HG02678 (cell line): ENCODE data around the gene DDX41.
A peak's percentile ranks its signal among the peaks of the same experiment; 100 is the strongest.

Experiments used
- ATAC-seq: cut with Tn5 transposase; IDR thresholded peaks from one replicate; pipeline ENCODE4 v1.9.1; 2021; ENCODE audit warnings: mild to moderate bottlenecking, moderate library complexity; ENCODE audit not compliant: unreplicated experiment

Gene DDX41

DNA sequence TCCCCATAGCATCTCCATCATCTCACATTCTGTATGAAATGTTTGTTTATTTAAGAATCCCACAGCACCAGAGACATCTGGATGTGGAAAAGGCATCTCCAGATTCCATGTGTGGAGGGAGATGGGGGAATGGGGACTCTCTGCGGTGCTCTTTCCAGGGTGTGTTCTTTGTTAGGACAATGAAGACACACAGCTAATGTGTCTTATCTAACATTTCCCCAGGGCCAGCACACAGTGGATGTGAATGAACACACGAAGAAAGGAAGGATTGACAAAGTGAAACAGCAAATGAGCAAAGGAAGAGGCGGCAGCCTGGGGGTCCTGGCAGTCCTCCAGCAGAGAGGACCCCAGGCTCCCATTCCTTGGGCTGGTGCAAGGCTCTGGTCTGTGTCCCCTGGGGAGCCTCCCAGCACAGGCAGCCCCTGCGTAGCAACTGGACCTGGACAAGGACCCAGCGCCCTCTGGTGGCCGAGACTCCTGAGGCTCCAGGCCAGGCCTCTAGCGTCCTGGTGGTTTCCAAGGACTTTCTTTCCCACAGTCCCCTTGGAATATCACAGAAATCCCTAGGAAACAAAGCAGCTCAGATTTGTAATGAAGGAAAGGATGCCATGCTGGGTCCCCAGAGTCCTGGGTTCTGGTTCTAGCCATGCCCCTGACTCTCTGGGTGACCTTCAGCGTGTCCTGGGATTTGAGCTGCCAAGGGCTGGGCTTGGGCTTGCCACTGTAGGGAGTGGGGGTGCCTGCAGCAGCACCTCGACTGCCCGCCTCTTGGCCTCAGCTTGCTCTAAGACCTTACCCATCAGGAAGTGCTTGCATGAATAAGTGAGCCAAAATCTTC, 15.9 kb downstream of the DDX41 start:
- peak; percentile 30 for ATAC-seq

DNA sequence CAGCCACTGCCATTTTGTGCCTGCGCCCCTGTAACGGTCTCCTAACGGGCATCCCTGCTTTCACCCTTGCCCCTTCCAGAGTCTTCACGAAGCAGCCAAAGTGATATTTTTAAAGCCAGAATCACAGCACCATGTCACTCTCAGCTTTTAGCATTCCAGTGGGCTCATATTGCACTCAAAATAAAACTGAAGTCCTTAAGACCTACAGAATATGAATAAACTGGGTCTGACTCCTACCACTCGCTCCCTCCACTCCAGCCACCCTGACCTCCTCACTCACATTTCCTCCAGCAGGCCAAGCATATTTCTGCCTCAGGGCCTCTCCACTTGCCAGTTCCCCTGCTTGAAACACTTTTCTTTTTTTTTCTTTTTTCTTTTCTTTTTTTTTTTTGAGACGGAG, 16.9 kb downstream of the DDX41 start:
- ATAC-seq, result no peak

DNA sequence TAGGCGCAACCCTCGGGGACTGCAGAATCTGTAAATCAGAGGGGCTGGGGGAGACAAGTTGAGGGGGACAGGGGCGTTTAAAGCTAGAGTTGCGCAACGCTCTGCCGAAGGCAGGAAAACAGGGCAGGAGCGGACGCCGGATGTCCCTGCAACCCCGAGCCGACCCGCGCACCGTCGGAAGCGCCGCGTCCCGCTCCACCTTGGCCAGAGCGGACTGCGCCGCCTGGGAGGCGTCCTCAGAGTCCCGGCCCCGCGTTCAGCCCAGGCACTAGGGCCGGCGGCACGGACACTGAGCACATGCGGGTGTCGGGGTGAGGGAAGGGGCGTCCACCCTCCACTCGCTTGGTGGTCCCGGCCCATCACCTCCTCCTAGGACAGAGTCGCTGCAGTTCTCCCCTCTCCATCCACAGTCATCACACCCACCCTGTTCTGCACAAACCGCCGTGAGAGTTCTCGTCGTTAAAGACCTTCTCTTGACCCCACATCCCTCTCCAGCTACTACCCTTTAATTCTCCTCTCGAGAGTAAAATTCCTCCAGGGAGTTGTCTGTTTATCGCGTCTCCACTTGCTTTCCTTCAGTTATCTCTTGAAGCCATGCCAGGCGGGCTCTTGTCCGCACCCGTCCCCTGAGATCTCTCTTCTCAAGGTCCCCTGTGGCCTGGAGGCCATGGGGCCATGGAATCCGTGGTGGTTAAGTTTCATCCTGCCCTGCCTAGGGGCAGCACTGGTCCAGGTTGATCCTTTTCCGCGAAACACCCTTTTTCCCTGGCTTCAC, 18.6 kb downstream of the DDX41 start:
- no peak for ATAC-seq

DNA sequence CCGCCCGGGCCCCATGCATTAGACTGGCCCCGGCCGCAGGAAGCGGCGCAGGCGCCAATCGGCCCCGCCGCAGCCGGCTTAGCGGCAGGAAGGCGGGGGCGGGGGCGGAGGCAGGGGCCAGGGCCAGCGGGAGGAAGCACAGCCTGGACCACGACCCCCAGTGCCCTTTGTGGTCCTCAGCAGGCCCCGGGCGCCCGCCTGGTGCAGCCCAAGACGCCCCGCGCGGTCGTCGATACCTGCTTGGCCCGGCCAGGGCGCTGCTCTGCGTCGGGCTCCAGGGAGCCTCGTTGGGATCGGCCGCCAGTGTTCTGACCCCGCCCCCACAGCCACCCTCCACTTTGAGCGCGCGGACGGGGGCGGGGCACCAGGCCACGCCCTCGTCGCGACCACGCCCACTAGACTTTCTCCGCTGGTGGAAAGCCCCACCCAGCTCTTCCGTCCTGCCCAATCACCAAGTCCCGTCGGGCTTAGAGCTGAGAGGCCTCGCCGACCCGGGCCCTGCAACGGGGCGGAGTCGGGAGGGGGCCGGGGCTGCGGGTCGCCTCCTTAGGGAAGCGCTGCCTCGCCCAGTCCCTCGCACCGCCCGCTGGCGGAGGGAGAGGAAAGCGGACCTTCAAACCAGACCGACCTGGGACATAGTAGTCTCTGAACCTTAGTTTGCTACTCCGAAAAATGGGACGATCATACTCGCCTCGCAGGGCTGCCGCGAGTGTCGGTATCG, 19.3 kb downstream of the DDX41 start, which contains the start of gene PDLIM7:
PDLIM7 (minus strand) TSS at position 313 of the 721 bp plus-strand sequence. CDS start 1,092 bp downstream, outside the sequence.
- ATAC-seq, result peak; percentile 66

DNA sequence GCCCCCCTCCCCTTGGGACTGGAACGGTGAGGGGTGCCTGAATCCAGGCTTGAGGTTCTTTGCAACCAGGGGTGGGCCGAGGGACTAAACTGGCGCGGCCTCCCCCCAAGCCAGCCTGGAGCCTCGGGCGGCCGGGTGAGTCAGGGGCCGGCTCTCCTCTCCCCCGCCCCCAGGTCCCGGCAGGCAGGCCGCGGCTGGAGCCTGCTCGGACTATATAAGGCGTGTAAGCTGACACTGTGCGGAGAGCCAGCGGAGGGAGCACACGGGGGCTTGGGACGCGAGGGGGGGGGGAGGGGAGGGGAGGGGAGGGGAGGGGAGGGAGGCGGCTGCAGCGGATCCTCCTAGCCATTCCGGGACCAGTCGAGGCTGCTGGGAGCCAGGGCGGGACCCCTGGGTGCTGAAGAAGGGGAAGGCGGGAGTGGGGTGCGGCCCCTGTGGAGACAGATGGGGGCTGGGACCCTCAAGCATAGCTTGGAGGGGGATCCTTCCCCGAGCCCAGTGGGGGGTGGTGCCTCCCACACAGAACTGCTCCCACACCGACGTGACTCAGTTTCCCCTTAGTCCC, 20.0 kb downstream of the DDX41 start:
- no peak for ATAC-seq

DNA sequence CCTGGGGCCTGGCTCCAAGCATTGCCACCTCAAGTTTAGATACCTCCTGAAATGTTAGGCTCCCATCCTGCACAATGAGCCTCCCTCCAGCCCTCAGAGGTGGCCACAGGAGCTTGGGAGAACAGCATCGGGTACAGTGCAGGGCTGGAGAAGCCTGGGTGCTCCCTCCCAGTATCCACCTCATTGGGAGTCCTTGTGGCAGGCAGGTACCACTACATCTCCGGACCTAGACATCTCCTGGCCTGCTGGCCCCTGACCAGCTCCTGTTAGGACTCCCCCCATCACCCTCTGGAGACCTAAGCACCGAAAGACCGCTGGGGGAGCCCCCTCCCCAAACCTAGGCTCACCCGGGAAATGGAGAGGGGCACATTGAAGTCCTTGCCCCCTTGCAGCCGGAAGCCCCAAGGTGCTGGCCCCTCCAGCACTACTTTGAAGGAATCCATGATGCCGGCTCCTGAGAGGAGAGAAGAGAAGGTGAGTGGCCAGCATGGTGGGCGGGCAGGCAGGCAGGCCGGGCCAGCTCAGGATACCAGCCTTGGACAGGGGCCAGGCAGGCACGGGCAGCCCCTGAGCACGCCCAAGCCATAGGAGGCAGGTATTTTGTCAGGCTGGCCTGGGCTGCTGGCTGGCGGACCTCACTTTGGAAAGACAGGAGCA, 20.6 kb downstream of the DDX41 start:
- no peak for ATAC-seq

DNA sequence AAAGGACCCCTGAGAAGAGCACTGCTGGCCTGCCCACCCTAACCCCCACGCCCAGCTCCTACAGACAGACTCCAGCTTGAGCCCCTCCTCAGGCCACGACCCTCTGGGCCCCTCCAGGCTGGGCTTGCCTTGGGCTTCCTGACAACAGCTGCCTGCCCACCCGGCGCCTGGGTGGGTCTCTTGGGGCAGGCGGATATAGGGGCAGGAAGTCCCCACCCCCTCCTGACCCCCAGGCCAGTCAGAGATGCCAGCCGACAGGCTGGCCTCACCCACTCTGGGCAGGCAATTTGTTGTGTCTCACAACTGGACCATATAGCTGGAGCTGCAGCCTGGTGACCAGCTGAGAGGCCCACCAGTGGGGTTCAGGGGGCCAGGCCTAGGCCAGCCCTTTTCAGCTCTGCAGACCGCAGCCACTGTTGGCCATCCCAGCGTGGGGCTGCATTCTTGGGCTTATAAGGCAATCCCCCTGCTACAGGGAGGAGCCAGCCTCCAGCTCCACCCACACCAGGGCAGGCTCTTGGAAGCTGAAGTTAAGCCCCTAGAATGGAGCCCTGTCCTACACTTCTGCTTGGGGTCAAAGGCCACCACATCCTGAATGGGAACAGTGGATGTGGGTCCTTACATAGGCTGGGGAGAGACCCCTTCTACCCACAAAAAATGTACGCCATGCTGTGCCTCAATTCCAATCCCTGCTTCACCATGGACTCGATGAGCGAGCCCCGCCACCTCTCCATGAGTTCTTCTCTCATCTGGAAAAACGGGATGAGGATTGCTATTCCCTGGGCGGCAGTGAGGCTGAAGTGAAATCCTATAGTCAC, 21.3 kb downstream of the DDX41 start:
- no peak for ATAC-seq

DNA sequence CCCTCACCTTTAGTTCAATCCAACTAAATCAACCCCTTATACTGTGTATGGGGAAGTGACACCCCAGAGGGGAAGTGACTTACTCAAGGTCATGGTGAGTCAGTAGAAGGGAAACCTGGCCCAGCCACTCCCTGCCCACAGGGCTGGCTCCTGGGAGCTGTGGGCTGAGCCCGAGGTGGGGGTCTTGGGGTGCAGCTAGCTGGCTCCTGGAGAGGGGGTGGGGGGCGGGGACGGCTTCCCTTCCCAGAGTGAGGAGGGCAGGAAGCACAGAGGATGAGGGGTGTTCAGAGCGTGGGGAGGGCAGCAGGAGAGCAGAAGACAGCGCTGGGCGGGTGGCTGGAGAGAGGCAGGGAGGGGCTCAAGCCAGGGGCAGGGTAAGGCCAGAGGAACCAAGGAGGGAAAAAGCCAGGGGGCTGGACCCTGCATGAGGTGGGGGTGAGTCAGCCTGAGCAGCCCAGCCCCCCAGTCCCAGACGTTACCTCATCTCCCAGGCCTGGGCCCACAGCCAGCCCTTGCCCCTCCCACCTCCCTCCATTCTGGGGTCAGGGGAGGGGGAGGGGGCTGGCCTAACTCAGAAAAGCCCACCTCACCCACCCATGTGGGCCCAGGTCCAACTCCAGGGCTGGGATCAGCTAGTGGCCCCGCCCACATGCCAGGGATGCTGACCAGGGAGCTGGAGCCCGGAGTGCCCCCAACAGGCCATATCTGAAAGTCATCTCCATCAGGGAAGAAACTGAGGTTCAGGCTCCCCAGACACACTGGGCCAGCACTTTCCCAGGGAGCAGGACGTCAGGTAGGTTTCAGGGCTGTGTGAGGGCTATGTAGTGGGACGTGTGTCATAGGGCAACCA, 22.2 kb downstream of the DDX41 start:
- ATAC-seq, result no peak

DNA sequence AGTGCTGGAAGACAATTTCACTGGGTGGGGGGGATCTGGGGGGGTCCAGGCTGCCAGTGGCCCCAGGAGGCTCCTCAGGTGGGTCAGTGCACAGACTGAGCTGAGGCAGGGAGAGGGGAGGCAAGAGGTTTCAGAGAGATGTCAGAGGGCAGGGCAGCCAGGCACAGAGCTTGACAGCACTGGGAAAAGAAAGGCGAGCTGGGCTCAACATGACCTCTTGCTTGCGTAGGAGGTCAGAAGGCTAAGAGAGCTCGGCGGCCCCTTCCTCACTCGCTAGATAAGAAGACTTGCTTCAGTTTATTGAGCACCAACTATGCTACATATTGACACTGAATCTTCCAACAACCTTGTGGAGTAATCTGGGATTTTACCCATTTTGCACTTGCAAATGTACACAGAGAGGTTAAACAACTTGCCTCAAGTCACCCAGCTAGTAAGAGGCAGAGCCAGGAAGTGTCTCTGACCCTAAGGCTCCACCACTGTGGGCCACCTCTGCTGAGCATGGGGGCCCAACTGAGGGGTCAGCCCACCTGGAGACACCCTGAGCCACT, 22.9 kb downstream of the DDX41 start:
- ATAC-seq, result no peak

DNA sequence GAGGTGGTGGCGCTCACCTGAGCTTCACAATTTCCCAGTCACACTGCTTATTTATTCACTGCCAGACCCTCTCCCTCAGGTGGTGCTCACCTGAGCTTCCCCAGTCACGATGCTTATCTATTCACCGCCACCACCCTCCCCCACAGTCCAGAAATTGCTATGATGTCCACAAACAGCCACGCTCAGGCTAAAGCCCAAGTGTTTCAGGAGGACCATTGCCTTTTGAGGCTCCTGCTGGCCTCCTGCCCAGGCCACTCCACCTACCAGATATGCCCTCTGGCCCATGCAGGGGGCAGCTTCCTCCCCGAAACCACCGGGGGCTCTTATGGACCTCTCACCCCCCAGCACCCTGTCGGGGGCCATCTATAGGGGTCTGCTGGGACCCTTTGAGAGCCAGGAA, 23.9 kb downstream of the DDX41 start:
- ATAC-seq, result no peak

DNA sequence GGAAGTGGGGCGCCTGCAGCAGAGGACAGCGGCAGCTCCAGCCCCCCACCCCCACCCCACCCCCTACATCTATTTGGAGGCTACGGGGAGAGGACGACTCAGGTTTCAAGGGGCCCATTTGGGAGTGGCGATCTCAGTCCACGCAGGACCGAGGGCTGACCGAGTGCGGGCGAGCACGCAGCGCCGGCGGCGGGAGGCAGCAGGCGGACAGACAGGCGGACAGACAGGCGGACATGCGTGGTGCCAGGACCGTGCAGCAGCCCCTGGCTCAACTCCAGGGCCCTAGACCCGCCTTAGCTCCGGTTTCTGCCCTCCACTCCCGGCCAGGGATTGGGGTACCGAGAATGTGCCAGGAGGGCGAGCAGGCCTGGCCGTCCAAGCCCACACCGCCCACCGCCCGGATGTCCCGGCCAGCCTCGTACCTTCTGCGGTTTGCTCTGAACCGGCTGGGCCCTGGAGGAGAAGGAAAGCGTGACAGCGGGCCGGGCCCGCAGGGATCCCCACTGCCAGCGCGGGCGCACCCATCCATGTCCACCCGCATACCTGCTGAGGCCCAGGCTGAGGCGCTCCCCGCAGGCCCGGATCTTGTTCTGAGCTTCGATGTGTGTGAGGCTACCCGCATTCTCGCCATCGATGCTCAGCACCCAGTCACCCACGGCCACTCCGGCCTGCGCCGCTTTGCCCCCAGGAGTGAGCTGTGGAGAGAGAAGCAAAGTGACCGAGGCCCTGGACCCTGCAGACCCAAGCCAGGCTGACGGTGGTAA, 24.6 kb downstream of the DDX41 start:
- ATAC-seq, result no peak

DNA sequence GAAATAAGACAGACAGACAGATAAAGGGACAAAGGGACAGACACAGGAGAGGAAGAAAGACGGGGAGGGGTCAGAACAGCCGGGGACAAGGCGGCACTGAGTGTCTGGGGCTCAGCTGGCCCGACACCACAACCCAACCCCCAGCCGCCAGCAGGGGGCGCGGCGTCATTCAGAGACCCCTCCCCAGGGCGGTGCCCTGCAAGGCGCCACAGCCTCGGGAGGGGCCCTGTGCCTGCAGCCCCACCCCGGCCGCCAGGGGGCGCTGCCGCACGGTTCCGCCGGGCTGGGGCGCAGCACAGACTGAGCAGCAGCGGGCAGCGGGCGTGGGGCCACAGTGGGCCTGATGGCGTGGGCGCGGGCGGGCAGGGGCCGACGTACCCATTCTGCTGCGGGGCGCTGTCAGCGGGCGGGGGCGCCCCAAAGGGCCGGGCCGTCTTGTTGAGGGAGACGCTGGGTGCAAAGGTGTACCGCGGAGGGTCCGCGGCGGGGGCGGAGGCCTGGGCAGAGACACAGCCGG, 25.3 kb downstream of the DDX41 start:
- ATAC-seq, result no peak

DNA sequence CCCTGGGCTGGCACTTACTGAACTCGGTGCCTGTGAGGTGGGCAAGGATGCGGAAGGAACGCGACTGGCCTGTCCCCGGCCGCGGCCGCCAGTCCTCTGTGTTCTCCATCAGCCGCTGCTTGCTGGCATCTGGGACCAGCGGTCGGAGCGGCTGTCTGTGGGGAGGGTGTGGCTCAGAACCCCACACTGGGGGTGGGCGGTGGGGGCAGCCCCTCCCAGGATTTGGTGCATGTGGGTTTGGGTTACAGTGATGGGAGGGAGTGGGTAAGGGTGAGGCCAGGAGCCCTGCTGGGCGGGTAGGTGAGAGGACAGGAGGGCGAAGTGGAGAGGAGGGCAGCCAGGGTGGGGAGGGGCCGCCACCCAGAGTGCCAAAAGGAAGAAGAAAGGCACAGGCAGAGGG, 25.8 kb downstream of the DDX41 start:
- ATAC-seq, result no peak

DNA sequence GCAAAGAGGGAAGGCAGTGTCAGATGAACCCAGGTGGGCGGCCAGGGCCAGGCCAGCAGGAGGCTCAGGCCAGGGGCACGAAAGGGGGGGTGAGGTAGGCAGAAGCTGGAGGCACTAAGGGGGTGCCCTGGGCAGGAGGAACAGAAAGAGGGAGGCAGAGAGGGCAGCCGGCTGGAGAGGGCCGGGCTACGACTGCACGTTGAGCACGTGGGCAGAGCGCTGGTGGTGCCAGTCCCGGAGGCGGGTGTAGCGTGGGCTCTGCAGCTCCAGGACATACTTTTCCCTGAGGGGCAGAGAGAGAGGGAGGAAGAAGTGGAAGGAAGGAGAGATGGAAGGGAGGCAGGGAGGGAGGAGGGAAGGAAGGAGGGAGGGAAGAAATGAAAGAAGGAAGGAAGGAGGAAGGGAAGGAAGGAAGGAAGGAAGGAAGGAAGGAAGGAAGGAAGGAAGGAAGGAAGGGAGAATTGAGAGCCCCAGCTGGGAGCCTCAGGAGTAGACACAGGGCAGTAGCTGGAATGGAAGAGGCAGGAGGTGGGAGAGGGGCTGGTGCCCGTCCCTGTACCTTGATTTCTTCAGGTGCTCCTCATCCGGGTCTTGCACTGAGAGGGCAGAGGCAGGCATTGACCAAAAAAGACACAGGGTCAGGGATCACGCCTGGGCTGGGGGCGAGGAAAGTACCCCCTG, 26.3 kb downstream of the DDX41 start:
- ATAC-seq, result no peak

DNA sequence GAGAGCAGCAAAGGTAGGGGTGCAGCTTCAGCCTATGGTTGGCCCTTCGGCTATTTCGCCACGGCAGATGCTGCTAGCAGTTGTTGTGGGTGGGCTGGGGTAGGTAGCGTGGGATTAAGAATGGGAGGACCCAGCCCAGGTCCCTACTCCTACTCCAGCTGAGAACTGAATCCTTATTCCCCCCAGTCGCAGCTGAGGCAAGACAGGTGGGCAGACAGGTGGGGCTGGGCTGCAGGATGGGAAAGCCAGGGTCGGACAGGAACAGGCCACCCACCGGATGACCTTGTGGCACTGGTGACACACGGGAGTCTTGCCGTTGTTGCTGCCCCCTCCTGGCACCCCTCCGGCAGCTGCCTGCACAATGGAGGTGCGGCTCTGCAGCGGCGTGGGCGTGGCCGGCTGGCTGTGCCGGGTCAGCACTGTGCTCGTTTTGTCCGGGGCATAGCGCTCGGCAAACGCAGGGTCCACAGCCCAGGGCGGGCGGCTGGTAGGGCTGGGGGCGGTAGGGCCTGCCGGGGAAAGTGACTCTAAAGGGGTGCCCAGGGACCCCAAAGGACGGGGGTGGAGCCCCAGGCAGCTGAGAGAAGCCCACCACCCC, 27.5 kb downstream of the DDX41 start:
- no peak for ATAC-seq

DNA sequence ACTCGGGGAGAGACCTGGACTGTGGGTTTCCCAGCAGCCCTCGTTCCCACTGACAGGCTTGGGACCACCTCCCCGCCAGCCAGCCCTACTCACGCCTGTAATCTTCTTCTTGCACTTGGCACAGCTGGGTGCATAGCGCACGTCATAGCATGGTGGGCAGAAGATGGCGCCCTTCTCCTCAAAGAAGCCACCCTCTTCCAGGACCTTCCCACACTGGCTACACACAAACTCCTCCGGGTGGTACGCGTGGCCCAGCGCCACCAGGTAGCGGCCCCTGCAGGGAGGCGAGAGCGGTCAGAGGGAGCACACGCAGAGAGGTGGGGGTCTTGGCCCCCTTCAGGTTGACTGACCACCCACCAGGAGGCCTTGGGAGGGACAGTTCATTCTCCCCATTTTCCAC, 28.8 kb downstream of the DDX41 start:
- no peak for ATAC-seq

DNA sequence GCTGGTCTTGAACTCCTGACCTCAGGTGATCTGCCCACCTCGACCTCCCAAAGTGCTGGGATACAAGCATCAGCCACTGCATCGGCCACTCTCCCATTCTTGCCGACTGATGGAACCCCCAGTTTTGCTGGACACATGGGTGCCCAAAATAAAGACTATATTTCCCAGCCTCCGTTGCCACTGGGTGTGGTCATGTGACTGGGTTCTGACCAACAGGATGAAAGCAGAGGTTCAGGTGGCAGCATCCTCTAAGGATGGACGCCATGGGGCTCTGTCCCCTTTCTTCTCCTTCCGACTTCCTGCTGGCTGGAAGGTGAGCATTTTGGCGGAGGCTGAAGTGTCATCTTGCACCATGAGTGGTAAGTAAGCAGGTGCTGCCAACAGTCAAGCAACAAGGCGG, 29.6 kb downstream of the DDX41 start:
- no peak for ATAC-seq
